ENCODE results near the gene HAP1.

- TF ChIP-seq, protein P1, sequence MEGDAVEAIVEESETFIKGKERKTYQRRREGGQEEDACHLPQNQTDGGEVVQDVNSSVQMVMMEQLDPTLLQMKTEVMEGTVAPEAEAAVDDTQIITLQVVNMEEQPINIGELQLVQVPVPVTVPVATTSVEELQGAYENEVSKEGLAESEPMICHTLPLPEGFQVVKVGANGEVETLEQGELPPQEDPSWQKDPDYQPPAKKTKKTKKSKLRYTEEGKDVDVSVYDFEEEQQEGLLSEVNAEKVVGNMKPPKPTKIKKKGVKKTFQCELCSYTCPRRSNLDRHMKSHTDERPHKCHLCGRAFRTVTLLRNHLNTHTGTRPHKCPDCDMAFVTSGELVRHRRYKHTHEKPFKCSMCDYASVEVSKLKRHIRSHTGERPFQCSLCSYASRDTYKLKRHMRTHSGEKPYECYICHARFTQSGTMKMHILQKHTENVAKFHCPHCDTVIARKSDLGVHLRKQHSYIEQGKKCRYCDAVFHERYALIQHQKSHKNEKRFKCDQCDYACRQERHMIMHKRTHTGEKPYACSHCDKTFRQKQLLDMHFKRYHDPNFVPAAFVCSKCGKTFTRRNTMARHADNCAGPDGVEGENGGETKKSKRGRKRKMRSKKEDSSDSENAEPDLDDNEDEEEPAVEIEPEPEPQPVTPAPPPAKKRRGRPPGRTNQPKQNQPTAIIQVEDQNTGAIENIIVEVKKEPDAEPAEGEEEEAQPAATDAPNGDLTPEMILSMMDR (IDR thresholded peaks at IDR 0.05), result no peak
- no peak for TF ChIP-seq ZFX (IDR thresholded peaks at IDR 0.05; ENCODE audit: borderline replicate concordance)
These were observed 4.0 kb downstream of the HAP1 start for GRCh38 chr17:41730479-41730878.
